Measurements from ENCODE around the gene MEGF10.

DNA sequence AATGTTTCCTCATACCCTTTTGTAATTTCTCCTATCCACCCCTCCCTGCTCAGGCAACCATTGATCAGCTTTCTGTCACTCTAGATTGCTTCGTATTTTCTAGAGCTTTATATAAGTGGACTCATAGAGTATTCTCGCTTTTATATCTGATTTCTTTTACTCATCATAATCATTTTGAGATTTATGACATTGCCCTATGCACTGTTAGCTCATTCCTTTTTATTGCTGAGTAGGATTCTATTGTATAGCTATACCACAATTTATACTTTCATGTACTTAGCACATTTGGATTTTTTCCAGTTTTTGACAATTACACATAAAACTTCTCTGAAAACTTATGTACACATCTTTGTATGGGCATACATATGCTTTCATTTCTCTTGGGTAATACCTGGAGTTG, 68.9 kb downstream of the MEGF10 start:
- TF ChIP-seq CTCF (IDR thresholded peaks at IDR 0.05; ENCODE audit: poor library complexity, severe bottlenecking) (no peak), EZH2 (IDR thresholded peaks at IDR 0.05; ENCODE audit: borderline replicate concordance, insufficient read depth, low read length, poor library complexity, severe bottlenecking) (no peak), POLR2AphosphoS5 (IDR thresholded peaks at IDR 0.05) (no peak)

All from neural cell (in vitro differentiated cells).